ENCODE measurements around the gene ITIH4.

Gene ITIH4

GRCh38 chr3:52829906-52830463, 487 bp downstream of the ITIH4 start:
- DNase-seq, result no peak

DNA sequence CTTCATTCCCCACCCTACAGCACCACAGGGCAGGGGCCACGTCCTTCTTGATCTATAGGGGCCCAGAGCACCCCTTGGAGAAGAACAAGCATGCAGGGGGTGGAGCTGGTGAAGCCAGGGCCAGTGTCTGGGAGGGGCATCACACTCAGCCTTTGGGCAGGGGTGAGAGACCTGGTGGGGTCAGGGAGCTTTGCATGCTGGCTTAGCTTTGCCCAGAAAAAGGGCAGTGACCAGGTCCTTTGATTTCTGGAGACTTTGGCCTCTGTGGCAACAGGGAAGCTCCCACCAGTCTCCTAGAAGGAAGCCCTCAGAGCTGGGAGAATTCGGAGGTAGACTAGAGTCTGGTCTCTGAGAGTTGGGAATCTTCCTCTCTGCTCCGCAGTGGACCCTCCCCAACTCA, 990 bp downstream of the ITIH4 start:
- no peak for DNase-seq

DNA sequence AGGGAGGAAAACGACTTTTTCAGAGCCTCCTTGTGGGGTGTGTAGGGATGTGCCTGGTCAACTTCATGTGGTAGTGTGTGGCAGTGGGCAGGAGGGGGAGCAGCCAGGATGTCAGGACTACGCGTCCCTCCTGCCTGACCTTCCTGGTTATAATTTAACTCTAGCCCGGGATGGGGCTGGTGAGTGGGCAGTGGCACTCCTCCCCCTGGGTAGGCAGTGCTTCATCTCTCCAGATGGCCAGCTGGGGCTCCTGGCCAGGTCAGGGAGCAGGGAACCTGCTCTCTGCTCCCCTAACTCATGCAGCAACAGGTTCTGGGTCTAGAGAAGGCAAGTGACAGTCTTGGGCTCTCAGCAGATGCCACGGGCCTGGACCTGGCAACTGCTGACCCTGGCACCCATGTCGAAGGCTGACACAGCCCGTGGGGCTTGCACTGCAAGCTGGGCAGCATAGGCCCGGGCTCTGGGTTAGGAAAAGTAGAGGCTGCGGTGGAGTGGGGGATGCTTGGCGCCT, 2.6 kb downstream of the ITIH4 start:
- DNase-seq, result no peak

GRCh38 chr3:52827441-52827840, 3.0 kb downstream of the ITIH4 start:
- no peak for DNase-seq

DNA sequence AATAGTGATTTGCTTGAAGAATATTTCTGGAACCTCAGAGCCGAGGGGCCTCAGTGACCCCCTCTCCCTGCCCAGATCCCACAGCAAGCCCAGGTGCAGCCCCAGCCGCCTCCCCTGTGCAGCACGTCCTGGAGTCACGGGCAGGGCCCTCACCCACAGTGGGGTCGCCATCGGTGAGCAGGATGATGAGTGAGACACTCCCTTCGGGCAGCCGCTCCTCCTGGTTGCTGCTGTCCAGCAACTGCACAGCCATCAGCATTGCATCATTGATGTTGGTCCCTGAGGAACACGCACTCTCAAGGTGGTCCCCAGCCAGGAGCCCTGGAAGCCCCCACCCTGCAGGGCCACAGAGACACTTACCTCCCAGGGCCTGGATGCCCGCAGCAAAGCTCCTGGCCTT, 6.4 kb downstream of the ITIH4 start:
- no peak for DNase-seq

DNA sequence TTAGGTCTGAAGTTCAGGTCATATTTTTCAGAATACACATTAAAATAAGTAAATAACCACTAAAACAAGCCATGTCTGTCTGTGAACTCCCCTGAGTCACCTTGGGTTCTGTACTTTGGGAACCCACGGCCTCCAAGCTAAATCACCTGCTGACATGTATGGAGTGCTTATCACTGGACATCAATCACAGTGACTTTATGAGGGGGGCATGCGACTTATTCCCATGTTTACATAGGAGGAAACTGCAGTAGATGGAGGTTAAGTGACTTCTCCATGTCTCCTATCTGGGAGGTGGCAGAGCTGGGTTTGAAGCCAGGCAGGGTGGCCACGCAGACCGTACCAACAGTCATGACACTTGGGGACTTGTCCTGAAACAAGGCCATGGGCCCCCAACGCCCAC, 8.1 kb downstream of the ITIH4 start:
- no peak for DNase-seq

- peak; percentile 44 for DNase-seq
Measured at GRCh38 chr3:52820736-52821135, 9.7 kb downstream of the ITIH4 start.

GRCh38 chr3:52819936-52820335, 10.5 kb downstream of the ITIH4 start:
- DNase-seq, result no peak

DNA sequence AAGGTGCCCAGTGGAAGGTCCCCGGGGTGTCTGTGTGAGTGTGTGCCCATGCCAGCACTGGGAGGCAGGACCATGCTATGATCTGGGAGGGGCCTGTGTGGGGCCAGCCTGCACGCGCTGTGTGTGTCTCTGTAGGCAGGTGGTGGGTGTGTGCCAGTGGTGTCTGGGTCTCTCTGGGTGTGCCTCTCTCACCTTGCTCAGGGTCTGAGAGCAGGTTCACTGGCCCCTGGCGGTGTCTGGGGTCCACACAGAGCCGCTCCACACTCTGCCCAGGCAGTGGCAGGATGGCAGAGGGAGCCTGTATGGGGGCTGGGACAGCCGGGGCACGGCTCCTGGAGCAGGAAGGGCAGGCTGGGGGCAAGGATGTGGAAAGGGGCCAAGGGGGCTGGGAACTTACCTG, 12.6 kb downstream of the ITIH4 start:
- no peak for DNase-seq

DNA sequence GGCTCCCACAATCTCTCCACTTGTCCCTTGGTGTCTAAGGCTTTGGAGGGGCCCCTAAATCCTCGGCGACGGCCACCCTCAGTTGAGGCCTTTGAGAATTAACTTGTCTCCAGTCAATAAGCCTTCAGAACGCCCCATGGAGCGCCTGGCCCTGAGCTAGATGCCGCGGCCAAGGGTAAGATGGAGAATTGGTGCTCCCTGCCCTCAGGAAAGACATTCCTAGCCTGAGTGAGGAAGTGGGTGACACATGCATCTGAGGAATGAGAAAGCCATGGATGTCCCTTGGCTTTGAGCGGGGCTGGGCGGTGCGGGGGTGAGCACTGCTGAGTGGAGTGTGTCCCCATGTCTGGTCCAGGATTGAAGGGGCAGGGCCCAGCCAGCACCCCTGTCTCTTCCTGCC, 13.3 kb downstream of the ITIH4 start:
- no peak for DNase-seq

DNA sequence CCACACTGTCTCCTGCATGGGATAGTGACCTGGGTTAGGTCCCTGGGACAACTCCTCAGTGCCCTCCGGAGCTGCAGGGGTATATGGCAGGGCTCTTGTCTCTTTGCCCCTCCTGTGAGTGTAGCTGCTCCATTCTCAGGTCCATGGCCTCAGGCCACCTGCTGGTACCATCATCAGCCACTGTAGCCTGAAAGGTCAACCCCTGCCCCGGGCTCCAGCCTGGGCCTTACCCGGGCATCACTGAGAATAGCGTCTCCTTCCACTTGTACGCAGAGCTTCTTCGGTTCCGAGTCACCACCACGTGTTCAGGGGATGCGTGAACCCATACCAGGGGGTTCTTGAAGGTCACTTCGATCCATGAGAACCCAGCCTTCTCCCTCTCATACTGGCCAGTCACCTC, 13.8 kb downstream of the ITIH4 start:
- DNase-seq, result no peak

GRCh38 chr3:52816199-52816598, 14.3 kb downstream of the ITIH4 start:
- DNase-seq, result no peak

GRCh38 chr3:52813810-52814209, 16.7 kb downstream of the ITIH4 start:
- DNase-seq, result no peak

- no peak for DNase-seq
Measured at GRCh38 chr3:52811452-52812011, 18.9 kb downstream of the ITIH4 start.

DNA sequence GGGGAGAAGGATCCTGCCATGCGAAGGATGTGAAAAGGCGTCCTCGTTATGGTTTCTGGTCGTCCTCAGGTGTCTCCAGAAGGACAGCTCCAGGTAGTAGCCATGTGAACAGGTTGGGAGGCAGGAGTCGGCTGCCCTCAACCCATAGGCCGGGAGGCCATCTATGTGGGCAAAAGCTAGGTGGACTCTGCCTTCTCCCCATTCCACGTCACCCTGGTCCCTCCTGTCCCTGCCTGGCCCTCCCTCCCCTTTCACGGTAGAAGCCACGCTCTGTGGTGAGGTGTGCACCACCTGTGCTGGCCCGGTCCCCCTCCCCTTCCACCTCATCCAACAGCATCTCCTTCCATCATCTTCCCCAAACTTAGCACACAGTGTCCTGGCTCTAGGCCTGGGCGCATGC, 19.5 kb downstream of the ITIH4 start:
- DNase-seq, result no peak

DNA sequence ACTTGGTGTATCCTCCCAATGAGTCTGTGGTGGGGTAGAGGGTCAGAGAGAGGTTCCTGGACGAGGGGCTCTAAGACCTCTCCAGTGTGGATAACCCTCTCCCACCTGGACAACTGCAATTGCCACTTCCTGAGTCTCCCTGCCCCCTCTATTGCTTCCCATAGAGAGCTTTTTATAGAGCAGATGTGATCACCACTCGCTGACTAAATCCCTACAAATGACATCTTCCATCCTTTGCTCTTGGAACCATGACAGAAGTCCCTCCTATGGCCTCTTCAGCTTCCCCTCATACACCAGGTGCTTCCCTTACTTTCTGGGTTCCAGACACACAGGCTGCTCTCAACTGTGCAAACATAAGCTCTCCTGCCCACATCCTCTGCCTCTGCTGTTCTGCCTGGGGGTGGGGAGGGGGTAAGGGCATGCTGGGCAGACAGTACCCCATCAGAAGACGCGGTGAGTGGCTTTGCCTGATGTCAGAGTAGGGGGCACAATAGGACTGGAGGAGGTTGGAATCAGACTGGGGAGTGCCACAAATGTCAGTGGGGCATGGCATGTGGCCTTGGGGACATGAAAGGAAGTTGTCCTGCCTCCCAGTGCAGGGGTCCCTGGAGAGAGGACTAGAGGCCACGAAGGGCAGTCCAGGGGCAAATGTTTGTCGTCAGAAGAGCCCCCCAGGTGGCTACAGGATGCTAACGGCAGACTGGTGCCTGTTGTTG, 20.7 kb downstream of the ITIH4 start:
- no peak for DNase-seq

DNA sequence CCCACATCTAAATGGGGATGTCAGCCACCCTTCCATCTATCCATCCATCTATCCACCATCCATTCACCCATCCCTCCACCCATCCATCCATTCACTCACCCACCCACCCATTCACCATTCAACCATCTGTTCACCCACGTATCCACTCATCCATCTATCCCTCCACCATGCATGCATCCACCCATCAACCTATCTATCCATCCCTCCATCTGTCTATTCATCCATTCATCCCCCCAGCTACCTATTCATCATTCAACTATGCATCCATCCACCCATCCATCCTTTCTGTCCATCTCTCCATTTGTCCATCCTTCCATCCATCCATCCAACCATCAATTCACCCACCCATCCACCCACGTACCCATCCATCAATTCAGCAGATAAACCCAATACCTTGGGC, 21.3 kb downstream of the ITIH4 start:
- no peak for DNase-seq

GRCh38 chr3:52805270-52806039, 25.0 kb downstream of the ITIH4 start:
- no peak for DNase-seq

- no peak for DNase-seq
Measured at GRCh38 chr3:52801839-52802238, 28.6 kb downstream of the ITIH4 start.

DNA sequence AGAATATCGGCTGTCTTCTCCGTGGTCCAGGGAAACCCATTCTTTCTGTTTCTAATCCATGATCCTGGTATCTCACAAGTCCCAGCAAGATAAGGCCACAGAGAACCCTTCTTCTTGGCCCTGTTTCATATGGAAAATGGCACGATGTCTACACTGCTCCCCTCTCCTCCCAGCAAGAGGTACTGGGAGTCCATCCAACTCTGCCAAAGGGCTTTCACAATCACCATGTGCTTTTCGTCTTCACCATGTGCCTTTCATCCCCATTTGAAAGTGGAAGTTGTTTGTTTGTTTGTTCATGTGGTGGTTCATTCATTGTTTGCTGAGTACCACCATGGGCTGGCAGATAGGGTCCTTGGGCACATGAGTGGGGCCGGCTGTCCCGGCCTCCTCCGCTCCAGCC, 30.4 kb downstream of the ITIH4 start:
- DNase-seq, result no peak

DNA sequence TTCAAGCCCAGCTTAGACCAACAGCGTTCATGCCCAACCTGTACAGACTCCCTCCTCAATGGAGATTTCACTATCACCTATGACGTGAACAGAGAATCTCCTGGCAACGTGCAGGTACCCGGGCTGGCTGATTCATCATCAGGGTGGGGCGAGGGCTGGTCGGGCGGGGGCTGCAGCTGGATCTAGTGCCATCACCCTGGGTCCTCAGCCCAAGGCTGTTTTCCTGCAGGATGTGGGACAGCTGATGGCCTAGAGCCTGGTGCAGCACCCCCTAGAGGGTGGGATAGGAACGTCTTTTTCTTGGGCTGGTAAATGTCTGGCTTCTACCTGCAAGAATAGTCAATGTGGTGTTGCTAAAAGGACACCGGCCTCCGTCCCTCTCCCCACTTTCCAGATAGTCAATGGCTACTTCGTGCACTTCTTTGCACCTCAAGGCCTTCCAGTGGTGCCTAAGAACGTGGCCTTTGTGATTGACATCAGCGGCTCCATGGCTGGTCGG, 31.4 kb downstream of the ITIH4 start:
- peak; percentile 50 for DNase-seq

- DNase-seq, result no peak
Measured at GRCh38 chr3:52798376-52798977, 32.0 kb downstream of the ITIH4 start.

GRCh38 chr3:52796411-52796810, 34.1 kb downstream of the ITIH4 start:
- DNase-seq, result no peak

Measured in stimulated activated CD8-positive, alpha-beta memory T cell treated with anti-CD3 and anti-CD28 coated beads, Interleukin-4, amount 100 ng/mL, for 48 hours (primary cell).